ENCODE results near the gene CDH24.

- TF ChIP-seq CTCF (conservative IDR thresholded peaks at IDR 0.05; ENCODE audit: low read length), result no peak
- TF ChIP-seq EZH2phosphoT487 (IDR thresholded peaks at IDR 0.05; ENCODE audit: borderline replicate concordance, low read depth, low read length), result no peak
Measured at GRCh38 chr14:23009483-23009938, 47.8 kb downstream of the CDH24 start.

Data from OCI-LY7 (cell line).